HG02943 (cell line): ENCODE data around the gene DGCR2.
"Not testable (repeated sequence)": the region's sequence is repeated elsewhere in the genome, so short reads cannot be mapped to it uniquely, and the experiment has no call there.

Experiments used
- ATAC-seq: cut with Tn5 transposase; IDR thresholded peaks from one replicate; pipeline ENCODE4 v1.9.1; 2021; ENCODE audit warnings: mild to moderate bottlenecking, low read depth, moderate library complexity; ENCODE audit not compliant: unreplicated experiment

The DGCR2 gene

GRCh38 chr22:19086896-19087295, 35.3 kb downstream of the DGCR2 start:
- ATAC-seq = no peak

- ATAC-seq = no peak
These were observed 35.8 kb downstream of the DGCR2 start for GRCh38 chr22:19086417-19086816.

GRCh38 chr22:19085233-19085718, 36.9 kb downstream of the DGCR2 start:
- ATAC-seq = no peak

- not testable (repeated sequence) for ATAC-seq
These were observed 37.6 kb downstream of the DGCR2 start for GRCh38 chr22:19084586-19084985.

- not testable (repeated sequence) for ATAC-seq
These were observed 38.1 kb downstream of the DGCR2 start for GRCh38 chr22:19084126-19084525.

- no peak for ATAC-seq
These were observed 39.4 kb downstream of the DGCR2 start for GRCh38 chr22:19082793-19083192.

- ATAC-seq = no peak
These were observed 40.1 kb downstream of the DGCR2 start for GRCh38 chr22:19082101-19082500.

- no peak for ATAC-seq
These were observed 40.9 kb downstream of the DGCR2 start for GRCh38 chr22:19081351-19081750.

- no peak for ATAC-seq
These were observed 41.4 kb downstream of the DGCR2 start for GRCh38 chr22:19080853-19081252.

- no peak for ATAC-seq
These were observed 42.5 kb downstream of the DGCR2 start for GRCh38 chr22:19079691-19080090.

- no peak for ATAC-seq
These were observed 46.8 kb downstream of the DGCR2 start for GRCh38 chr22:19075404-19075803.

- ATAC-seq = not testable (repeated sequence)
These were observed 49.4 kb downstream of the DGCR2 start for GRCh38 chr22:19072853-19073252.

GRCh38 chr22:19070397-19071169, 51.6 kb downstream of the DGCR2 start:
- no peak for ATAC-seq

- no peak for ATAC-seq
These were observed 52.8 kb downstream of the DGCR2 start for GRCh38 chr22:19069451-19069850.

GRCh38 chr22:19068784-19069271, 53.4 kb downstream of the DGCR2 start:
- no peak for ATAC-seq

- ATAC-seq = no peak
These were observed 54.4 kb downstream of the DGCR2 start for GRCh38 chr22:19067696-19068348.

GRCh38 chr22:19066531-19067271, 55.5 kb downstream of the DGCR2 start:
- ATAC-seq = no peak

- ATAC-seq = no peak
These were observed 56.3 kb downstream of the DGCR2 start for GRCh38 chr22:19065929-19066328.

GRCh38 chr22:19065298-19065859, 56.8 kb downstream of the DGCR2 start:
- ATAC-seq = no peak

- no peak for ATAC-seq
These were observed 57.7 kb downstream of the DGCR2 start for GRCh38 chr22:19064354-19065054.
